Measurements from ENCODE around the gene LARGE1. TPM values are rescaled to one million over a fixed set of nuclear protein-coding genes. Genes with fewer than 3 reads are reported as not detected.

The LARGE1 gene
- total and polyA plus RNA-seq, 2 experiments from 2014 or later, result 1.5 to 12.8 TPM

GRCh38 chr22:33635766-33636165 is 284.5 kb downstream of the LARGE1 start:
- 33 to 46% methylated on average over 2 of the region's 2 CpGs for whole genome bisulfite sequencing, 2 experiments (ENCODE audit: low coverage in 1 of 2, low lambda C conversion rate in 2 of 2, missing lambda C conversion rate in 2 of 2)
- no peak overlapping the region for H3K27ac ChIP-seq
- DNase-seq, result no peak
- no peak overlapping the region for H3K4me2 ChIP-seq (ENCODE audit: unreplicated experiment)
- no peaks in the 10 kb centered on the region for H3K4me1 ChIP-seq (ENCODE audit: insufficient read depth)
- no peak overlapping the region for H3K9ac ChIP-seq
- in situ Hi-C loops (cut with MboI), result no loop called here
- no peaks in the 10 kb centered on the region for H3K27me3 ChIP-seq (replicated peaks; ENCODE audit: insufficient read depth)
- no peaks in the 10 kb centered on the region for H3K9me3 ChIP-seq (ENCODE audit: low read depth)
- no peaks in the 10 kb centered on the region for H3F3A ChIP-seq (ENCODE audit: insufficient read depth)
- H3K4me3 ChIP-seq, result no peak overlapping the region
- H2AFZ ChIP-seq, result no peak overlapping the region
- no peak for TF ChIP-seq EZH2 (IDR thresholded peaks at IDR 0.05; ENCODE audit: insufficient read depth, poor library complexity, severe bottlenecking)
- TF ChIP-seq EZH2phosphoT487 (IDR thresholded peaks at IDR 0.05; ENCODE audit: insufficient read depth, low read depth), result no peak
- H3K79me2 ChIP-seq (ENCODE audit: insufficient read depth), result no peaks in the 10 kb centered on the region
- no peaks in the 10 kb centered on the region for H3K9me2 ChIP-seq (ENCODE audit: insufficient read depth)
- H4K20me1 ChIP-seq (ENCODE audit: insufficient read depth), result no peaks in the 10 kb centered on the region
- no peaks in the 10 kb centered on the region for H3K36me3 ChIP-seq (ENCODE audit: low read depth)

GRCh38 chr22:33631777-33632176 is 288.5 kb downstream of the LARGE1 start:
- WGBS, 2 experiments (ENCODE audit: low coverage in 1 of 2, low lambda C conversion rate in 2 of 2, missing lambda C conversion rate in 2 of 2), result 88% methylated on average over 9 of the region's 9 CpGs
- H3K36me3 ChIP-seq (ENCODE audit: low read depth), result no peaks in the 10 kb centered on the region
- no peaks in the 10 kb centered on the region for H3K79me2 ChIP-seq (ENCODE audit: insufficient read depth)
- no peaks in the 10 kb centered on the region for H3F3A ChIP-seq (ENCODE audit: insufficient read depth)
- H3K4me1 ChIP-seq (ENCODE audit: insufficient read depth), result no peaks in the 10 kb centered on the region
- H3K27me3 ChIP-seq (replicated peaks; ENCODE audit: insufficient read depth), result no peaks in the 10 kb centered on the region
- no peak for TF ChIP-seq EZH2phosphoT487 (IDR thresholded peaks at IDR 0.05; ENCODE audit: insufficient read depth, low read depth)
- no peak for TF ChIP-seq EZH2 (IDR thresholded peaks at IDR 0.05; ENCODE audit: insufficient read depth, poor library complexity, severe bottlenecking)
- H3K4me3 ChIP-seq, result no peak overlapping the region
- no peaks in the 10 kb centered on the region for H3K9me3 ChIP-seq (ENCODE audit: low read depth)
- no peaks in the 10 kb centered on the region for H4K20me1 ChIP-seq (ENCODE audit: insufficient read depth)
- no peak overlapping the region for H3K4me2 ChIP-seq (ENCODE audit: unreplicated experiment)
- no peaks in the 10 kb centered on the region for H3K9me2 ChIP-seq (ENCODE audit: insufficient read depth)
- H3K9ac ChIP-seq, result no peak overlapping the region
- in situ Hi-C loops (cut with MboI), result no loop called here
- H3K27ac ChIP-seq, result no peak overlapping the region
- H2AFZ ChIP-seq, result no peak overlapping the region
- DNase-seq, result no peak

- H3K36me3 ChIP-seq (ENCODE audit: low read depth), result no peaks in the 10 kb centered on the region
- H3K27me3 ChIP-seq (replicated peaks; ENCODE audit: insufficient read depth), result no peaks in the 10 kb centered on the region
- H3K9me2 ChIP-seq (ENCODE audit: insufficient read depth), result no peaks in the 10 kb centered on the region
- WGBS, 2 experiments (ENCODE audit: low coverage in 1 of 2, low lambda C conversion rate in 2 of 2, missing lambda C conversion rate in 2 of 2), result 80 to 82% methylated on average over 8 of the region's 8 CpGs
- H2AFZ ChIP-seq, result no peak overlapping the region
- in situ Hi-C loops (cut with MboI), result no loop called here
- H3K4me1 ChIP-seq (ENCODE audit: insufficient read depth), result no peaks in the 10 kb centered on the region
- no peak for DNase-seq
- H3F3A ChIP-seq (ENCODE audit: insufficient read depth), result no peaks in the 10 kb centered on the region
- H3K27ac ChIP-seq, result no peak overlapping the region
- no peaks in the 10 kb centered on the region for H3K79me2 ChIP-seq (ENCODE audit: insufficient read depth)
- H3K4me3 ChIP-seq, result no peak overlapping the region
- no peaks in the 10 kb centered on the region for H4K20me1 ChIP-seq (ENCODE audit: insufficient read depth)
- TF ChIP-seq EZH2 (IDR thresholded peaks at IDR 0.05; ENCODE audit: insufficient read depth, poor library complexity, severe bottlenecking), result no peak
- TF ChIP-seq EZH2phosphoT487 (IDR thresholded peaks at IDR 0.05; ENCODE audit: insufficient read depth, low read depth), result no peak
- H3K9me3 ChIP-seq (ENCODE audit: low read depth), result no peaks in the 10 kb centered on the region
- no peak overlapping the region for H3K9ac ChIP-seq
- no peak overlapping the region for H3K4me2 ChIP-seq (ENCODE audit: unreplicated experiment)
Observed at GRCh38 chr22:33625959-33626358, 294.3 kb downstream of the LARGE1 start.

GRCh38 chr22:33620085-33620484 is 300.2 kb downstream of the LARGE1 start:
- Histone ChIP-seq H4K20me1 (ENCODE audit: insufficient read depth) (no peaks in the 10 kb centered on the region), H3K4me3 (no peak overlapping the region), H3K79me2 (ENCODE audit: insufficient read depth) (no peaks in the 10 kb centered on the region), H3K27me3 (replicated peaks; ENCODE audit: insufficient read depth) (no peaks in the 10 kb centered on the region), H3K36me3 (ENCODE audit: low read depth) (no peaks in the 10 kb centered on the region), H3K27ac (no peak overlapping the region), H3K4me2 (ENCODE audit: unreplicated experiment) (no peak overlapping the region), H3K4me1 (ENCODE audit: insufficient read depth) (no peaks in the 10 kb centered on the region), H3K9ac (no peak overlapping the region), H3F3A (ENCODE audit: insufficient read depth) (no peaks in the 10 kb centered on the region), H2AFZ (no peak overlapping the region), H3K9me2 (ENCODE audit: insufficient read depth) (no peaks in the 10 kb centered on the region), H3K9me3 (ENCODE audit: low read depth) (no peaks in the 10 kb centered on the region)
- no peak for TF ChIP-seq EZH2phosphoT487 (IDR thresholded peaks at IDR 0.05; ENCODE audit: insufficient read depth, low read depth)
- no peak for TF ChIP-seq EZH2 (IDR thresholded peaks at IDR 0.05; ENCODE audit: insufficient read depth, poor library complexity, severe bottlenecking)
- in situ Hi-C loops (cut with MboI), result no loop called here
- 86 to 90% methylated on average over 4 of the region's 4 CpGs for WGBS, 2 experiments (ENCODE audit: low coverage in 1 of 2, low lambda C conversion rate in 2 of 2, missing lambda C conversion rate in 2 of 2)
- no peak for DNase-seq

GRCh38 chr22:33606504-33606903 is 313.8 kb downstream of the LARGE1 start:
- DNase-seq, result no peak
- Histone ChIP-seq H3F3A (ENCODE audit: insufficient read depth) (no peaks in the 10 kb centered on the region), H4K20me1 (ENCODE audit: insufficient read depth) (no peaks in the 10 kb centered on the region), H2AFZ (no peak overlapping the region), H3K36me3 (ENCODE audit: low read depth) (no peaks in the 10 kb centered on the region), H3K4me1 (ENCODE audit: insufficient read depth) (peaks cover 10% of the 10 kb centered on the region), H3K4me2 (ENCODE audit: unreplicated experiment) (no peak overlapping the region), H3K27me3 (replicated peaks; ENCODE audit: insufficient read depth) (no peaks in the 10 kb centered on the region), H3K9ac (no peak overlapping the region), H3K4me3 (no peak overlapping the region), H3K79me2 (ENCODE audit: insufficient read depth) (no peaks in the 10 kb centered on the region), H3K9me2 (ENCODE audit: insufficient read depth) (no peaks in the 10 kb centered on the region), H3K27ac (no peak overlapping the region), H3K9me3 (ENCODE audit: low read depth) (no peaks in the 10 kb centered on the region)
- in situ Hi-C loops (cut with MboI), result no loop called here
- 98 to 99% methylated on average over 7 of the region's 7 CpGs for WGBS, 2 experiments (ENCODE audit: low coverage in 1 of 2, low lambda C conversion rate in 2 of 2, missing lambda C conversion rate in 2 of 2)
- TF ChIP-seq EZH2phosphoT487 (IDR thresholded peaks at IDR 0.05; ENCODE audit: insufficient read depth, low read depth) (no peak), EZH2 (IDR thresholded peaks at IDR 0.05; ENCODE audit: insufficient read depth, poor library complexity, severe bottlenecking) (no peak)

Measured in GM23248 (cell line).